ENCODE measurements around the gene CYGB. TPM values are rescaled to one million over a fixed set of nuclear protein-coding genes. Genes with fewer than 3 reads are reported as not detected.

CYGB gene
- total and polyA plus RNA-seq, 2 of the 13 experiments (the other 11 are each of a cell fraction or from before 2014, with no cell fraction given): 18.9 to 27.1 TPM

GRCh38 chr17:76550712-76551615 is 13.5 kb upstream of the CYGB start (continued):
- no peak for TF ChIP-seq MTA1 (CRISPR knock-in tag; IDR thresholded peaks at IDR 0.05; ENCODE audit: borderline replicate concordance)
- peak; percentile 37; the same call in 1 of the 2 replicates for TF ChIP-seq SNAPC4 (CRISPR knock-in tag; IDR thresholded peaks at IDR 0.05)
- no peak for TF ChIP-seq ZNF839 (CRISPR knock-in tag; IDR thresholded peaks at IDR 0.05; ENCODE audit: borderline replicate concordance)
- TF ChIP-seq ZNF281 (CRISPR knock-in tag; IDR thresholded peaks at IDR 0.05; ENCODE audit: borderline replicate concordance): no peak
- TF ChIP-seq ATF6 (CRISPR knock-in tag; conservative IDR thresholded peaks at IDR 0.05): no peak
- TF ChIP-seq ZNF451 (CRISPR knock-in tag; IDR thresholded peaks at IDR 0.05): peak; percentile 34
- peak; percentile 65; the same call in 1 of the 2 replicates for TF ChIP-seq ZNF501 (CRISPR knock-in tag; IDR thresholded peaks at IDR 0.05)
- TF ChIP-seq ARNT (IDR thresholded peaks at IDR 0.05): no peak
- peak; percentile 58; the same call in 1 of the 2 replicates for TF ChIP-seq ZNF232 (CRISPR knock-in tag; IDR thresholded peaks at IDR 0.05; ENCODE audit: borderline replicate concordance)
- no peak for TF ChIP-seq ZNF572 (CRISPR knock-in tag; IDR thresholded peaks at IDR 0.05)
- peak; percentile 79; the same call in 1 of the 2 replicates for TF ChIP-seq ZNF614 (CRISPR knock-in tag; IDR thresholded peaks at IDR 0.05; ENCODE audit: borderline replicate concordance)
- peak; percentile 60; the same call in 1 of the 2 replicates for TF ChIP-seq BORCS8-MEF2B (CRISPR knock-in tag; IDR thresholded peaks at IDR 0.05)
- 0 out of 2 replicates have a peak, but pooled peaks have one; percentile 83 for TF ChIP-seq ZNF512B (CRISPR knock-in tag; IDR thresholded peaks at IDR 0.05; ENCODE audit: borderline replicate concordance)
- TF ChIP-seq SRSF1 (optimal IDR thresholded peaks at IDR 0.05; ENCODE audit: low read depth, low read length): no peak
